Measurements from ENCODE around the gene CNPY2. TPM values are rescaled to one million over a fixed set of nuclear protein-coding genes. Genes with fewer than 3 reads are reported as not detected.
A peak's percentile ranks its signal among the peaks of the same experiment; 100 is the strongest.
"Not testable (repeated sequence)": the region's sequence is repeated elsewhere in the genome, so short reads cannot be mapped to it uniquely, and the experiment has no call there.

CNPY2 gene
- total RNA-seq, 4 donors from 2014 or later, result 72.5 to 131 (median 91.0) TPM

DNA sequence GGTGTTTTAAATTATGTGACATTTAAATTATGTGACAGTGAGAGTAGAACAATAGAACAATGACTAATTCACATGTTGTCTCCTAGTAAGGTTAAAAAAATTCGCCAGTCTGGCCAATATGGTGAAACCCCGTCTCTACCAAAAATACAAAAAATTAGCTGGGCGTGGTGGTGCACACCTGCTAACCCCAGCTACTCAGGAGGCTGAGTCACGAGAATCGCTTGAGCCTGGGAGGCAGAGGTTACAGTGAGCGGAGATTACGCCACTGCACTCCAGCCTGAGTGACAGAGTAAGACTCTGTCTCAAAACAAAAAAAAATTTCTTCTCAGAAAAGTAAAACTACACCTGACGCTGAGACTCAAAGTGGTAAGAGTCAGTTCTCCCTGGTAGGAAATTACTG is 18.4 kb downstream of the CNPY2 start:
- no peak for DNase-seq
- Histone ChIP-seq H3K4me3 (no peak overlapping the region), H3K9me3 (no peaks in the 10 kb centered on the region), H3K36me3 (peaks cover 0 to 27% (median 0%) of the 10 kb centered on the region in 3 donors), H3K27me3 (no peaks in the 10 kb centered on the region), H3K27ac (no peak overlapping the region), H3K4me1 (peaks cover 3 to 58% (median 15%) of the 10 kb centered on the region in 4 donors)
- TF ChIP-seq POLR2A (IDR thresholded peaks at IDR 0.05), result no peak
- TF ChIP-seq, protein P1, sequence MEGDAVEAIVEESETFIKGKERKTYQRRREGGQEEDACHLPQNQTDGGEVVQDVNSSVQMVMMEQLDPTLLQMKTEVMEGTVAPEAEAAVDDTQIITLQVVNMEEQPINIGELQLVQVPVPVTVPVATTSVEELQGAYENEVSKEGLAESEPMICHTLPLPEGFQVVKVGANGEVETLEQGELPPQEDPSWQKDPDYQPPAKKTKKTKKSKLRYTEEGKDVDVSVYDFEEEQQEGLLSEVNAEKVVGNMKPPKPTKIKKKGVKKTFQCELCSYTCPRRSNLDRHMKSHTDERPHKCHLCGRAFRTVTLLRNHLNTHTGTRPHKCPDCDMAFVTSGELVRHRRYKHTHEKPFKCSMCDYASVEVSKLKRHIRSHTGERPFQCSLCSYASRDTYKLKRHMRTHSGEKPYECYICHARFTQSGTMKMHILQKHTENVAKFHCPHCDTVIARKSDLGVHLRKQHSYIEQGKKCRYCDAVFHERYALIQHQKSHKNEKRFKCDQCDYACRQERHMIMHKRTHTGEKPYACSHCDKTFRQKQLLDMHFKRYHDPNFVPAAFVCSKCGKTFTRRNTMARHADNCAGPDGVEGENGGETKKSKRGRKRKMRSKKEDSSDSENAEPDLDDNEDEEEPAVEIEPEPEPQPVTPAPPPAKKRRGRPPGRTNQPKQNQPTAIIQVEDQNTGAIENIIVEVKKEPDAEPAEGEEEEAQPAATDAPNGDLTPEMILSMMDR (IDR thresholded peaks at IDR 0.05), result no peak

- no peaks in the 10 kb centered on the region for H3K27me3 ChIP-seq
- H3K27ac ChIP-seq, result no peak overlapping the region
- TF ChIP-seq, protein P1 (IDR thresholded peaks at IDR 0.05), result no peak
- TF ChIP-seq POLR2A (IDR thresholded peaks at IDR 0.05), result no peak
- no peaks in the 10 kb centered on the region for H3K9me3 ChIP-seq
- H3K4me3 ChIP-seq, result no peak overlapping the region
- no peak for DNase-seq
- H3K36me3 ChIP-seq, result peaks cover 0 to 37% (median 0%) of the 10 kb centered on the region in 3 donors
- H3K4me1 ChIP-seq, result peaks cover 3 to 57% (median 17%) of the 10 kb centered on the region in 4 donors
Observed at GRCh38 chr12:56296295-56296694, 19.5 kb downstream of the CNPY2 start.

DNA sequence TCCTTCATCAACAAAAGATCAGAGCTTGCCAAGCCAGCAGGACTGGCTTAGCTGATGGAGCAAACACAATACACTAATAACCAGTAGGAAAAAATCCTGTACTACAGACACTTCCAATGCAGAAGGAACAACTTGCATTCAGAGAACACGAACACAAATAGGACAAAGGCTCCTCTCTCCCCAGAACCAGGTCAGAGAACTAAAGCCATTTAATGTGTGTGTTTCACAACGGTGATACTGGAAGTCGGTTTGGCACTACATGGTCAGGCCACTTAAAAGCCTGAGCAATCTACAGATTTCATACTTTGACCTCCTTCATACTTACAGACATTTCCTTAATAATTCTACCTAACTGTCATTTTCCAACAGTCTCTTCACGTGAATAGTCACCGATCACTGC is 22.0 kb downstream of the CNPY2 start:
- no peak for DNase-seq
- Histone ChIP-seq H3K27ac (peak overlapping the region in 1 of 4 donors; percentile 60), H3K27me3 (no peaks in the 10 kb centered on the region), H3K4me1 (peaks cover 3 to 43% (median 10%) of the 10 kb centered on the region in 4 donors), H3K4me3 (no peak overlapping the region), H3K36me3 (peaks cover 0 to 60% (median 0%) of the 10 kb centered on the region in 3 donors), H3K9me3 (no peaks in the 10 kb centered on the region)
- TF ChIP-seq, protein P1 (IDR thresholded peaks at IDR 0.05), result no peak
- TF ChIP-seq POLR2A (IDR thresholded peaks at IDR 0.05), result no peak

DNA sequence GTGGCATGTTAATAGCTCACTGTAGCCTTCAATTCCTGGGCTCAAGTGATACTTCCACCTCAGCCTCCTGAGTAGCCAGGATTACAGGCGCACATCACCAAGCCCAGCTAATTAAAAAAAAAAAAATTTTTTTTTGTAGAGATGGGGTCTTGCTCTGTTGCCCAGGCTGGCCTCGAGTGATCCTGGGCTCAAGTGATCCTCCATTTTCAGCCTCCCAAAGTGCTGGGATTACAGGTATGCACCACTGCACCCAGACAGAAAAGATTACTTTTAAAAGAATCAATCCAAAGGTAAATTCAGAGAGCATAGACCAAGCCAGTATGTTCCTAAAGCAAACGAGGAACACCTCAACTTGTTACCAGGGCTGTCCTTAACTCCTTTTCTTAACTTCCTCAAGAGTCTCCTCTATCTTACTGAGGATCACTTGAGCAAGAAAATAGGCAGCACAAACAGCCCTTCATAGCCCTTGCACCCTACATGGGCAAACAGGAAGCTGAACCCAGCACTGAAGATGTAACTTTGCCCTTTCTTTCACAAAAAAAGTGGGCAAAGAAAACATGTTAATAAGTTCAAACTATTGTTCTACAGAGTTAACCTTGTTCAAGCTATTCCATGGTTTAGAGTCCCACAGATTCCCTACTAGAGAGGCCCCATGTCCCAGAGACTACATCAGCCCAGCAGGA is 26.9 kb downstream of the CNPY2 start:
- Histone ChIP-seq H3K36me3 (peaks cover 0 to 67% (median 0%) of the 10 kb centered on the region in 3 donors), H3K27me3 (no peaks in the 10 kb centered on the region), H3K27ac (no peak overlapping the region), H3K4me1 (peaks cover 0 to 17% (median 4%) of the 10 kb centered on the region in 4 donors), H3K4me3 (no peak overlapping the region), H3K9me3 (no peaks in the 10 kb centered on the region)
- no peak for TF ChIP-seq POLR2A (IDR thresholded peaks at IDR 0.05)
- TF ChIP-seq, protein P1 (IDR thresholded peaks at IDR 0.05), result no peak
- no peak for DNase-seq

GRCh38 chr12:56286044-56286830 is 29.6 kb downstream of the CNPY2 start:
- H3K9me3 ChIP-seq, result no peaks in the 10 kb centered on the region
- peaks cover 0 to 1% (median under 1%) of the 10 kb centered on the region in 4 donors for H3K4me1 ChIP-seq
- no peaks in the 10 kb centered on the region for H3K27me3 ChIP-seq
- H3K36me3 ChIP-seq, result peaks cover 0 to 79% (median 0%) of the 10 kb centered on the region in 3 donors
- no peak for DNase-seq
- H3K27ac ChIP-seq, result no peak overlapping the region
- TF ChIP-seq, protein P1 (IDR thresholded peaks at IDR 0.05), result no peak
- no peak for TF ChIP-seq POLR2A (IDR thresholded peaks at IDR 0.05)
- no peak overlapping the region for H3K4me3 ChIP-seq

DNA sequence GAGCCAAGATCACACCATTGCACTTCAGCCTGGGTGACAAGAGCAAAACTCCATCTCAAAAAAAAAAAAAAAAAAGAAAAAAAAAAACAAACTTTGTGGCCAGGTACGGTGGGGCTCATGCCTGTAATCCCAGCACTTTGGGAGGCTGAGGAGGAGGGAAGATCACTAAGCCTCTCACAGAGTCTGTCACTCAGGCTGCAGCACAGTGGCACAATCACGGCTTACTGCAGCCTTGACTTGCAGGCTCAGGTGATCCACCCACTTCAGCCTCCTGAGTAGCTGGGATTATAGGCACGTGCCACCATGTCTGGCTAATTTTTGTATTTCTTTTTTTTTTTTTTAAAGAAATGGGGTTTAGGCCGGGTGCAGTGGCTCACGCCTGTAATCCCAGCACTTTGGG is 31.5 kb downstream of the CNPY2 start:
- peaks cover 0 to 80% (median 0%) of the 10 kb centered on the region in 3 donors for H3K36me3 ChIP-seq
- H3K27ac ChIP-seq, H3K4me3 ChIP-seq, H3K9me3 ChIP-seq, DNase-seq, H3K4me1 ChIP-seq, H3K27me3 ChIP-seq: not testable (repeated sequence)
